Stimulated activated CD8-positive, alpha-beta memory T cell treated with anti-CD3 and anti-CD28 coated beads, Interleukin-12 subunit alpha, Interleukin-12 subunit beta, amount 100 ng/mL, for 24 hours (primary cell): ENCODE results near the gene PLCB1.
"Not testable (repeated sequence)": the region's sequence is repeated elsewhere in the genome, so short reads cannot be mapped to it uniquely, and the experiment has no call there.

Experiments used
- DNase-seq: peaks from one replicate; pipeline ENCODE4 v3.0.0-alpha.2; 2020; ENCODE audit errors: extremely low read depth

PLCB1 gene

GRCh38 chr20:8443464-8444072, 311.5 kb downstream of the PLCB1 start:
- DNase-seq, result no peak

- no peak for DNase-seq
These were observed 315.4 kb downstream of the PLCB1 start for GRCh38 chr20:8447262-8448120.

DNA sequence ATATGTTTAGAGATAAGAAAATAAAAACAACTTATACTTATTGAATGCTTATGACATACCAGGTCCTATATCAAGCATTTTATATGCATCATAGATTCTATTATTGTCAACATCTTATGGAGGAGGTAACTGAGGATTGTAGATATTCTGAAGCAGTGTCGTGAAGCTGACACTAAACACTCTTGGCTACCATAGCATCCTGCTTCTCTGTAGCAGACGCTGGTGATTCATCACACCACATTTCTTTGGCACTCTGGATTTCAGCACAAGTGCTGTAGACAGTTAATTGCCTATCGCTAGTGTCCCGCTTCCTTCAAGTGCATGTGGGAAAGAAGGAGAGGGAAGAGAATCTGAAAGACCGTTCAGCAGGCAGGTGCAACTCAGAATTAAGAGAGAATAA, 317.1 kb downstream of the PLCB1 start:
- DNase-seq, result no peak

DNA sequence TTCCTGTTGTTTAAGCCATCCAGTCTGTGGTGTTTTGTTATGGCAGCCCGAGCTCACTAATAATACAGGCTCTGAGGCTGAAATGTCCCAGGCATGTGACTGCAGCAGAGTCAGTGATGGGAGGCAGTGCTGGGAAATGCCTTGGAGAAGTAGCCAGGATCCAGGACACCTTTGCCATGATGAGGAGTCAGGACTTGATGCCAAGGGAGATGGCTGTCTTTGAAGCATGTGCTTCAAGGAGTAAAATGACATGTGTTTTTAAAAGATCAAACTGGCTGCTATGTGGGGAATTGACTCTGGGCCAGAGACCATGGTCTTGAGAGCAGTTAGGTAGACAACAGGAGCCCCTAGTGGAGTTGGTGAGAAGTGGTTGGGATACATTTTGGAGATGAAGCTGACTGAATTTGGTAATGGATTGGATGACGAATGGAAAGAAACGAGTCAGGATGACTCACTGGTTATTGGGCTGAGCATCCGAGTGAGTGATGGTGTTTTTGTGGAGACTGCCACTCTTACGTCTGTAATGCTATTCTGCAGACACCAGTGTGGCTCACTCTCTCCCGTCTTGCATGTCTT, 322.2 kb downstream of the PLCB1 start:
- DNase-seq, result no peak

GRCh38 chr20:8456765-8457164, 324.7 kb downstream of the PLCB1 start:
- DNase-seq, result no peak

DNA sequence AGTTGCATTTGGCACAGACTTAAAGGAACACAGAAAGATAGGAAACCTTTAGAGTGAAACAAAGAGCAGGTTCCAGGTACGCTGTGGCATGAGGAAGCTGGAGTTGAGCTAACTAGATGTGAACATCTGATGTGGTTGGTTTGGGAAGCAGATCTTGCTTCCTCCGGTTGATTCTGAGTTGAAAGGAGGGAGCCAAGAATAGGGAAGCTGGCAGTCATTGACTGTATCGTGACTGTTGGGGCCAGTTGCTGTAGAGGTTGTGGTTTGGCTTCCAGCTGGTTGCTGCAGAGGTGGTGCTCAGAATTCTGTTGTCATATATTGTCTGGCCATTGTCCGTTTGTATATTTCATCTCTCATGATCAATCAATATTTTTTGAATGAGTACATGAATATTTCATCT, 325.9 kb downstream of the PLCB1 start:
- DNase-seq, result no peak

GRCh38 chr20:8461186-8461585, 329.1 kb downstream of the PLCB1 start:
- no peak for DNase-seq

GRCh38 chr20:8464368-8464767, 332.3 kb downstream of the PLCB1 start:
- DNase-seq, result no peak

- DNase-seq, result not testable (repeated sequence)
These were observed 334.7 kb downstream of the PLCB1 start for GRCh38 chr20:8466781-8467180.

DNA sequence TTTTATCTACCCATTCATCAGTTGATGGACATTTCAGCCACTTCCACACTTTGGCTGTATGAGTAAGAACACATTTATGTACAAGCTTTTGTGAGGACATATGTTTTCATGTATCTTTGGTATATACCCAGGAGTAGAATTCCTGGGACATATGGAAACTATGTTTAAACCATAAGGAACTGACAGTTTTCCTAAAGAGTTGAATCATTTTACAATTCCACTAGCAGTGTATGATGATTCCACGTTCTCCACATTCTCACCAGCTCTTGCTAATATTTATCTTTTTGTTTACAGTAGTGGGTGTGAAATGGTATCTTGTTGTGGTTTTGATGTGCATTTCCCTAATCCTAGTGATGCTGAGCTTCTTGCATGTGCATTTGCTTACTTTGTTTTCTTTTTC, 338.1 kb downstream of the PLCB1 start:
- DNase-seq, result no peak

GRCh38 chr20:8471465-8471864, 339.4 kb downstream of the PLCB1 start:
- DNase-seq, result no peak

DNA sequence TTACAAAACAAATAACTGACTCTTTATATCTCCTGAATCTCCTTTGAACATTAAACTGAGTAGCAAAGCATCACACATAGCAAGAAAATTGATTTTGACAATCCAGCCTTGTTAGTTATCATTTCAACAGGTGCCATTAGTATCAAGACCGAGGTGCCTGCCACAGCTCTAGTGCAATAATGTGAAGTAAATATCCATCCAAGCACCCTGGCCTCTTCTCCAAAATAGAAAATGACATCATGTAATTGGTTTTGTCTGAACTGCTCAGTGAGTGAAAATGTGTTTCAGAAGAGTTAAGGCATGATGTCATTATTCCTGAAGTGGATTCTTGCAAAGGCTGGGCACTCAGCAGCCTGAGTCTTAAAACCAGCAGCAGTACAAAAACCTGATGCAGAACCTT, 341.4 kb downstream of the PLCB1 start:
- no peak for DNase-seq

DNA sequence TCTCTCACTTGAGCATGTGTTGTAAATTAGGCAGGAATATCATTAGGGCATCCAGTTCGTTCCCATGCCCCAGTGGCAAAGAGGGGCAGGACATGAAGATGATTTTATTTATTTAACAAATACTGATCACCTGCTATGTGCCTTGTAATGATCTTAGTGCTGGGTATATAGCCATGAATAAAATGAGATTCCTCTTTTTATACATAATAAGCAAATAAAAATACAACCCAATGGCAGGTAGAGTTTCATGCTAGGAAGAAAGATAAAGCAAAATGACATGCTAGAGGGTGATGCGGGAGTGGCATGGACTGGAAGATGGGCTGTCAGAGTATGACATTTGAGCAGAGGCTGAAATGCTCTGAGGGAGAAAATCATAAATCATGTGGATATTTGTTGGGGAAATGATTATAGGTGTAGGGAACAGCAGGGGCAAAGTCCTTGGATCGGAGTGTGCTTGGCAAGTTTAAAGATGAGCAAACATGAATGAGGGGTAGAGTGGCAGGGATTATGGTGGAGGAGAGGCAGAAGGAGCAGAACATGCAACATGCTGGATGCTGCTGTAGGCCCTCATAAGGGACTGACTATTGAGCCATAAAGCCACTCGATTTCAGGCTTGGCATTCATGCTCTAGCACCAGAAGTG, 342.1 kb downstream of the PLCB1 start:
- no peak for DNase-seq

DNA sequence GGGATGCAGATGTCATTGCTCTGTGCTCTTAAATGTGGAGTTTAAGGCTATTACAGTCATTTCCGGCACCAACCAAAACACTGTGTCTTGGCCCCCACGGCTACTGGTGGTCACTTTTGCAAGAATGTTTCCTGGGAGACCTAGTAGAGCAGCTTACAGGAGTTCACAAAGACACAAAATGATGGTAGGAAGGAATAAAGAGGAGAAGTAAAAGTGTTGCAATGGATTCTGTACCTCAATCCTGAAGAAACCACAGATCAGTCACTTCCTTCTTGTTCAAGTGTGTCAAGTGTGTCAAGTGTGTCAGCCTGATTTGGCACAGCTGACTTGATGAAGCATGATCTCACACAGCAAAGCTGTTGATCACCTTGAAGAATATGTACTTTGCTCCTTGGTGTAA, 344.0 kb downstream of the PLCB1 start:
- DNase-seq, result no peak

GRCh38 chr20:8480597-8480996, 348.5 kb downstream of the PLCB1 start:
- no peak for DNase-seq

DNA sequence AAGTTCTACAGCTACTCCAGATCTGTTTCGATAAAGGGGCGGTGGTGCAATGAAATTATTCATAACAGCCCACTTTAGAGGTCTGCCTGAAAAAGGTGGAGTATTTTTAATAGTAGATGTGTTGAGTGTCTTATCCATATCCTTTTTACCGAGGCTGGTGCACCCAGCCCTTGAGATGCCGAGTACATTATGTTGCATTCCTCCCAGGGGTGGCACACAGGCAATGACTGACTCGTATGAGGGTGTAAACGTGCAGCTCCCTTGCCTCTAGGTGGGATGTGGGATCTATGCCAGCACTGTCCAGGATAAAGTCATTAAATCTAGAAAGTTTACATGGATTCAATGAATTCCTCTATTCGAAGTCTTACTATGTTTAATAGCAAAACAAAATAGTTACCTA, 355.6 kb downstream of the PLCB1 start:
- no peak for DNase-seq

- DNase-seq, result no peak
These were observed 357.2 kb downstream of the PLCB1 start for GRCh38 chr20:8489094-8489883.

DNA sequence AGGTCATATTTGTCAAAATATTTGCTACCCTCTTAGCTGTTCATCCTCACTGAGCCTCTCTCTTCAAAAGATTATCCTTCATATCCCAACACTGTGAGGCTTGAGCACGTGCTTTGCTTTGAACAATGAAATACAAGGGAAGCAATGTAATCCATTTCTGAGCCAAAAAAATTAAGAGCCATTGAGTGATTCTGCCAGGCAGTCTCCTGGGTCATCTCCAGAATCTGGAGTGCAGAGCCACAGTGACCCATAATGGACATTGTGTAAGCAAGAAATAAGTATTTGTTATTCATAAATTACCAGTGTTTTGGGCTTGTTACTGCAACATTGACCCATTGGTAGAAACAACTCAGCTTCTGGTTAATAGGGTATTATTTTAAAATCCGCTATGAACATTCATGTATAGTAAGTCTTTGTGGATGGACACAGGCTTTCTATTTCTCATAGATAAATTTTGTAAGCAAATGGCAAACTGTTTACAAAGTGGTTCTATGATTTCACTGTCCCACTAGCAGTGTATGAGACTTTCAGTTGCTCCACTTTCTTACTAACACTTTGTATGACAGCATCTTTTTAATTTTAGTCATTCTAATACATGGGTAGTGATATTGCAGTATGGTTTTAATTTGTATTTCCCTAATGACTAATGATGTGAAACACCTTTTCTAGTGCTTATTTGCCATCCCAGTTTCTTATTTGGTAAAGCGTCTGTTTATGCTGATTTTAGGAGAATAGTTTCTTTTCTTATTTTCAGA, 358.2 kb downstream of the PLCB1 start:
- DNase-seq, result no peak

- DNase-seq, result no peak
These were observed 360.1 kb downstream of the PLCB1 start for GRCh38 chr20:8492173-8492572.

DNA sequence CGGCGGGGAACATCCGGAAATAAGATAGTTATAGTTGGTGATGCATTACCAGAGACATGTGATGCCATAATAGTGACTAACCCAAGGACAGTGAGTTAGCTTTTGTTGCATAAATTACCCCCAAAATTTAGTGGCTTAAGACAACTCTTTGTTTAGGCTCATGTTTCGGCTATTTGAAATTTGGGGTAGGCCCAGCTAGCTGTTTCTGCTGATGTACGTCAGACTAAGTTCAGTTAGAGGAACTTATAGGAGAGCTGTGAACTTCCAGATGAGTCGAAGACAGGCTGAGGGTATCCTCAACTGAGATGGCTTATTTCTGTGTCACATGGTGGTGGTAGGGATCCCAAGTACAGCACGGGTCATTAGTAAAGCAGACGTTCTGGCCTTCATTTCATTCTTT, 366.5 kb downstream of the PLCB1 start:
- no peak for DNase-seq

- DNase-seq, result no peak
These were observed 372.0 kb downstream of the PLCB1 start for GRCh38 chr20:8504030-8504429.
